ENCODE measurements around the gene ZMIZ1. TPM values are rescaled to one million over a fixed set of nuclear protein-coding genes. Genes with fewer than 3 reads are reported as not detected.

ZMIZ1 gene
- total RNA-seq, 1 experiment from 2014 or later, result 35.8 TPM

- CTCF ChIA-PET, result no interaction called here
- TF ChIP-seq EZH2 (IDR thresholded peaks at IDR 0.05; ENCODE audit: borderline replicate concordance, low read depth, low read length, poor library complexity, severe bottlenecking) (no peak), CTCF (conservative IDR thresholded peaks at IDR 0.05; ENCODE audit: low read depth, low read length) (no peak)
- Histone ChIP-seq H3K4me1 (ENCODE audit: insufficient read depth, low read length, poor library complexity, severe bottlenecking) (no peaks in the 10 kb centered on the region), H3K27ac (ENCODE audit: low read depth, low read length, poor library complexity, severe bottlenecking) (no peak overlapping the region), H3K9me3 (ENCODE audit: low read depth, low read length, poor library complexity, severe bottlenecking) (no peaks in the 10 kb centered on the region), H3K36me3 (ENCODE audit: insufficient read depth, low read length, poor library complexity, severe bottlenecking) (no peaks in the 10 kb centered on the region), H3K4me3 (ENCODE audit: low read depth, low read length, poor library complexity, severe bottlenecking) (no peak overlapping the region), H3K27me3 (replicated peaks; ENCODE audit: insufficient read depth, low read depth, low read length, poor library complexity) (peaks cover 5% of the 10 kb centered on the region)
- POLR2A ChIA-PET (ENCODE audit: low non-redundant PET), result no interaction called here
- BruUV-seq (replicated peaks), result no TSS peak
- intact Hi-C loops (cut with micrococcal nuclease; ENCODE audit: unreplicated experiment), result no loop called here
- DNase-seq (ENCODE audit: low spot score), result no peak
These were observed 22.4 kb upstream of the ZMIZ1 start for GRCh38 chr10:79046326-79046725.

- POLR2A ChIA-PET (ENCODE audit: low non-redundant PET), result no interaction called here
- no peak for DNase-seq (ENCODE audit: low spot score)
- CTCF ChIA-PET, result no interaction called here
- Histone ChIP-seq H3K27ac (ENCODE audit: low read depth, low read length, poor library complexity, severe bottlenecking) (no peak overlapping the region), H3K36me3 (ENCODE audit: insufficient read depth, low read length, poor library complexity, severe bottlenecking) (no peaks in the 10 kb centered on the region), H3K27me3 (replicated peaks; ENCODE audit: insufficient read depth, low read depth, low read length, poor library complexity) (no peaks in the 10 kb centered on the region), H3K4me3 (ENCODE audit: low read depth, low read length, poor library complexity, severe bottlenecking) (no peak overlapping the region), H3K9me3 (ENCODE audit: low read depth, low read length, poor library complexity, severe bottlenecking) (no peaks in the 10 kb centered on the region), H3K4me1 (ENCODE audit: insufficient read depth, low read length, poor library complexity, severe bottlenecking) (no peaks in the 10 kb centered on the region)
- TF ChIP-seq CTCF (conservative IDR thresholded peaks at IDR 0.05; ENCODE audit: low read depth, low read length), result no peak
- TF ChIP-seq EZH2 (IDR thresholded peaks at IDR 0.05; ENCODE audit: borderline replicate concordance, low read depth, low read length, poor library complexity, severe bottlenecking), result no peak
- no TSS peak for BruUV-seq (replicated peaks)
- intact Hi-C loops (cut with micrococcal nuclease; ENCODE audit: unreplicated experiment), result no loop called here
These were observed 21.8 kb upstream of the ZMIZ1 start for GRCh38 chr10:79046741-79047583.

GRCh38 chr10:79047584-79047874, 21.2 kb upstream of the ZMIZ1 start:
- BruUV-seq (replicated peaks), result no TSS peak
- Histone ChIP-seq H3K4me3 (ENCODE audit: low read depth, low read length, poor library complexity, severe bottlenecking) (no peak overlapping the region), H3K9me3 (ENCODE audit: low read depth, low read length, poor library complexity, severe bottlenecking) (no peaks in the 10 kb centered on the region), H3K36me3 (ENCODE audit: insufficient read depth, low read length, poor library complexity, severe bottlenecking) (no peaks in the 10 kb centered on the region), H3K27ac (ENCODE audit: low read depth, low read length, poor library complexity, severe bottlenecking) (no peak overlapping the region), H3K27me3 (replicated peaks; ENCODE audit: insufficient read depth, low read depth, low read length, poor library complexity) (no peaks in the 10 kb centered on the region), H3K4me1 (ENCODE audit: insufficient read depth, low read length, poor library complexity, severe bottlenecking) (no peaks in the 10 kb centered on the region)
- POLR2A ChIA-PET (ENCODE audit: low non-redundant PET), result no interaction called here
- no peak for DNase-seq (ENCODE audit: low spot score)
- CTCF ChIA-PET, result no interaction called here
- TF ChIP-seq CTCF (conservative IDR thresholded peaks at IDR 0.05; ENCODE audit: low read depth, low read length), result no peak
- TF ChIP-seq EZH2 (IDR thresholded peaks at IDR 0.05; ENCODE audit: borderline replicate concordance, low read depth, low read length, poor library complexity, severe bottlenecking), result no peak
- intact Hi-C loops (cut with micrococcal nuclease; ENCODE audit: unreplicated experiment), result no loop called here
